H1 (cell line): ENCODE measurements around the gene TSPAN33. TPM values are rescaled to one million over a fixed set of nuclear protein-coding genes. Genes with fewer than 3 reads are reported as not detected.

Experiments used
- CTCF ChIA-PET: fragments of 300-600 bp; sonication (Branson Sonifier 250); formaldehyde crosslinking; loops from one replicate; lab custom pipeline; 2021; ENCODE audit not compliant: partially characterized antibody; lab: Charles Lee
- POLR2A ChIA-PET: fragments of 300-600 bp; sonication (Branson Sonifier 250); formaldehyde crosslinking; loops from one replicate; lab custom pipeline; 2021; ENCODE audit warnings: inconsistent platforms; ENCODE audit not compliant: partially characterized antibody; lab: Charles Lee
- DNase-seq, 2 experiments: peaks; one replicate each; pipeline versions ENCODE4 v3.0.0 to v3.0.0-alpha.2; 2010 to 2022; ENCODE audit warnings: low spot score in 2 of 2, low read depth in 1 of 2, mixed read lengths in 1 of 2
- FAIRE-seq: peaks from 2 replicates; lab custom pipeline; 2011; peaks lifted over from hg19 to GRCh38; lab: Jason Lieb, UNC
- H2AFZ ChIP-seq: 2 replicates; pipeline ENCODE4 v1.8.1; 2012; ENCODE audit warnings: low read length, inconsistent platforms
- H2AK5ac ChIP-seq: 2 replicates; pipeline ENCODE4 v1.6.1; 2013; ENCODE audit warnings: low read depth, low read length
- H2BK120ac ChIP-seq: replicated peaks from 2 replicates; pipeline ENCODE3; 2013; ENCODE audit warnings: low read depth, low read length, inconsistent platforms
- H2BK12ac ChIP-seq: 2 replicates; pipeline ENCODE4 v1.6.1; 2013; ENCODE audit warnings: low read depth, low read length
- H2BK15ac ChIP-seq: 2 replicates; pipeline ENCODE4 v1.6.1; 2013; ENCODE audit warnings: low read length
- H2BK20ac ChIP-seq: 2 replicates; pipeline ENCODE4 v1.6.1; 2013; ENCODE audit warnings: low read length
- H2BK5ac ChIP-seq: 2 replicates; pipeline ENCODE4 v1.6.1; 2013; ENCODE audit warnings: low read depth, low read length
- H3K14ac ChIP-seq: 2 replicates; pipeline ENCODE4 v1.6.1; 2013; ENCODE audit warnings: inconsistent platforms; ENCODE audit not compliant: insufficient read length
- H3K18ac ChIP-seq: 2 replicates; pipeline ENCODE4 v1.6.1; 2013; ENCODE audit warnings: low read length; ENCODE audit errors: extremely low read depth
- H3K23ac ChIP-seq: 2 replicates; pipeline ENCODE4 v1.6.1; 2013; ENCODE audit warnings: inconsistent platforms; ENCODE audit not compliant: insufficient read length
- H3K23me2 ChIP-seq: 2 replicates; pipeline ENCODE4 v1.6.1; 2013; ENCODE audit warnings: low read depth, low read length
- H3K27ac ChIP-seq: 2 replicates; pipeline ENCODE4 v1.6.1; 2011; ENCODE audit warnings: low read depth, low read length, inconsistent platforms
- H3K27me3 ChIP-seq, 4 experiments: replicated peaks in 1 of 4; 1 replicate in 1 of 4; 2 replicates in 3 of 4; pipeline versions ENCODE4 v1.6.1 to v1.8.1; 2011 to 2013; ENCODE audit warnings: low read length in 3 of 4, mild to moderate bottlenecking in 3 of 4, inconsistent platforms in 2 of 4, mixed read lengths in 2 of 4, moderate library complexity in 1 of 4; ENCODE audit not compliant: control insufficient read depth in 3 of 4, insufficient read depth in 3 of 4; ENCODE audit errors: extremely low read depth in 1 of 4
- H3K36me3 ChIP-seq, 4 experiments: 2 replicates each; pipeline versions ENCODE4 v1.6.1 to v1.8.1; 2011 to 2013; ENCODE audit warnings: mild to moderate bottlenecking in 4 of 4, low read length in 3 of 4, moderate library complexity in 2 of 4, control low read depth in 1 of 4, inconsistent platforms in 1 of 4; ENCODE audit not compliant: insufficient read depth in 4 of 4, control insufficient read depth in 2 of 4
- H3K4ac ChIP-seq: replicated peaks from 2 replicates; pipeline ENCODE3; 2013; ENCODE audit warnings: low read length, low read depth, mixed read lengths, inconsistent platforms; ENCODE audit not compliant: insufficient read length
- H3K4me1 ChIP-seq, 4 experiments: replicated peaks in 1 of 4; 1 replicate in 1 of 4; 2 replicates in 3 of 4; pipeline versions ENCODE4 v1.6.1 to v1.8.1; 2011 to 2013; ENCODE audit warnings: low read length in 3 of 4, inconsistent platforms in 2 of 4, mixed read lengths in 1 of 4; ENCODE audit not compliant: insufficient read depth in 4 of 4, control insufficient read depth in 3 of 4
- H3K4me2 ChIP-seq, 2 experiments: 2 replicates each; pipeline versions ENCODE4 v1.6.1 to v1.8.1; 2011 to 2013; ENCODE audit warnings: low read depth in 2 of 2, low read length in 2 of 2, control low read depth in 1 of 2, inconsistent platforms in 1 of 2, mild to moderate bottlenecking in 1 of 2; ENCODE audit not compliant: insufficient read depth in 1 of 2
- H3K4me3 ChIP-seq, 4 experiments: fragments of 200-600, 300-600 bp in 1 of 4; sonication (generic), shearing (Covaris generic), sonication (Bioruptor Twin) in 1 of 4; 2 replicates each; pipeline versions ENCODE4 v1.5.1 to v1.8.1; 2011 to 2016; ENCODE audit warnings: low read length in 4 of 4, low read depth in 3 of 4, control low read depth in 2 of 4, inconsistent platforms in 2 of 4, mild to moderate bottlenecking in 2 of 4, mixed read lengths in 1 of 4, moderate library complexity in 1 of 4; ENCODE audit not compliant: insufficient read depth in 2 of 4; ENCODE audit errors: extremely low read depth in 1 of 4
- H3K56ac ChIP-seq: replicated peaks from 2 replicates; pipeline ENCODE3; 2013; ENCODE audit warnings: low read depth, mild to moderate bottlenecking, mixed read lengths, low read length, inconsistent platforms; ENCODE audit not compliant: insufficient read length
- H3K79me1 ChIP-seq: 2 replicates; pipeline ENCODE4 v1.6.1; 2013; ENCODE audit warnings: low read depth, low read length, control low read depth
- H3K79me2 ChIP-seq, 2 experiments: 2 replicates each; pipeline versions ENCODE4 v1.6.1 to v1.8.1; 2012 to 2013; ENCODE audit warnings: low read length in 2 of 2, mild to moderate bottlenecking in 2 of 2, inconsistent platforms in 1 of 2; ENCODE audit not compliant: insufficient read depth in 2 of 2, control insufficient read depth in 1 of 2
- H3K9ac ChIP-seq, 4 experiments: replicated peaks in 1 of 4; 1 replicate in 1 of 4; 2 replicates in 3 of 4; pipeline versions ENCODE4 v1.6.1 to v1.8.1; 2011 to 2013; ENCODE audit warnings: low read depth in 3 of 4, low read length in 3 of 4, control low read depth in 2 of 4, mild to moderate bottlenecking in 2 of 4, moderate library complexity in 2 of 4, inconsistent platforms in 1 of 4; ENCODE audit errors: extremely low read depth in 1 of 4
- H3K9me3 ChIP-seq, 2 experiments: 2 replicates each; pipeline versions ENCODE4 v1.6.1 to v1.8.1; 2012 to 2013; ENCODE audit warnings: mild to moderate bottlenecking in 2 of 2, moderate library complexity in 2 of 2, control low read depth in 1 of 2, inconsistent platforms in 1 of 2, low read depth in 1 of 2, low read length in 1 of 2, mixed read lengths in 1 of 2; ENCODE audit not compliant: insufficient read depth in 2 of 2
- H4K20me1 ChIP-seq, 2 experiments: replicated peaks in 1 of 2; 2 replicates each; pipeline versions ENCODE3 to v1.8.1; 2011 to 2013; ENCODE audit warnings: inconsistent platforms in 2 of 2, low read length in 2 of 2, mild to moderate bottlenecking in 1 of 2; ENCODE audit not compliant: insufficient read depth in 2 of 2, control insufficient read depth in 1 of 2
- H4K5ac ChIP-seq: 2 replicates; pipeline ENCODE4 v1.6.1; 2013; ENCODE audit warnings: low read length, low read depth, mixed read lengths, inconsistent platforms; ENCODE audit not compliant: insufficient read length
- H4K8ac ChIP-seq: 2 replicates; pipeline ENCODE4 v1.8.0; 2013; ENCODE audit warnings: mild to moderate bottlenecking, moderate library complexity, low read length, inconsistent platforms; ENCODE audit not compliant: insufficient read depth; ENCODE audit errors: extremely low read depth
- H4K91ac ChIP-seq: replicated peaks from 2 replicates; pipeline ENCODE3; 2013; ENCODE audit warnings: low read length, mixed read lengths, inconsistent platforms; ENCODE audit not compliant: insufficient read length
- E2F6 ChIP-seq: IDR thresholded peaks from 2 replicates; pipeline ENCODE4 v1.6.1; 2012; ENCODE audit warnings: inconsistent platforms
- SP4 ChIP-seq: IDR thresholded peaks from 2 replicates; pipeline ENCODE4 v1.6.1; 2012; ENCODE audit warnings: low read length, inconsistent platforms
- WGBS, 2 experiments: shearing (Covaris generic) in 1 of 2; methylation state at CpG; one replicate each; pipeline versions ENCODE4 v1.1.6 to v1.1.7; 2013 to 2015; ENCODE audit warnings: low lambda C conversion rate in 2 of 2, mixed read lengths in 2 of 2, inconsistent platforms in 1 of 2, low coverage in 1 of 2, missing lambda C conversion rate in 1 of 2; ENCODE audit not compliant: insufficient replicate concordance in 2 of 2, insufficient coverage in 1 of 2, insufficient read length in 1 of 2; ENCODE audit errors: extremely low coverage in 1 of 2, missing lambda C conversion rate in 1 of 2; 5-methylcytosine and 5-hydroxymethylcytosine counted together
- polyA plus RNA-seq, 7 experiments: library from polyadenylated mRNA; depleted of rRNA in 3 of 7; stranded (reverse) in 5 of 7; unstranded in 2 of 7; fragments of >200 nt in 5 of 7; fragments of 200-250 nt in 2 of 7; gene quantifications; 1 replicate in 5 of 7; 2 replicates in 1 of 7; 4 replicates in 1 of 7; pipeline versions ENCODE4 v1.2.1 to v1.2.3, GENCODE V29; 2011 to 2013; ENCODE audit warnings: missing spikeins in 2 of 7, mixed read lengths in 2 of 7
- total RNA-seq: library from RNA; stranded (reverse); fragmentation: NEBNext Ultra II Directional; extraction: Animal tissue kit (Norgen Biotek cat#: 25700); gene quantifications from 2 replicates; pipeline ENCODE4 v1.2.1, GENCODE V29; 2021

TSPAN33 gene
- total and polyA plus RNA-seq, 2 of the 8 experiments (the other 6 are each of a cell fraction or from before 2014, with no cell fraction given), result 42.8 to 47.1 TPM

- H2AK5ac ChIP-seq, result no peak overlapping the region
These were observed 7.4 kb upstream of the TSPAN33 start for GRCh38 chr7:129136887-129137642.

More at GRCh38 chr7:129136887-129137642, 7.4 kb upstream of the TSPAN33 start:
- Histone ChIP-seq H3K23me2 (no peaks in the 10 kb centered on the region), H2BK120ac (no peak overlapping the region), H3K27ac (no peak overlapping the region), H3K14ac (no peak overlapping the region), H3K9ac (no peak overlapping the region), H3K56ac (no peak overlapping the region), H3K79me1 (no peaks in the 10 kb centered on the region)
- no peak for FAIRE-seq
- TF ChIP-seq E2F6, result no peak
- TF ChIP-seq SP4, result no peak
- TF ChIP-seq, all 59 proteins: peak for 0
- Histone ChIP-seq H2BK15ac (no peak overlapping the region), H3K18ac (no peak overlapping the region), H2BK12ac (no peak overlapping the region), H3K4me2 (no peak overlapping the region), H4K5ac (no peak overlapping the region), H3K79me2 (no peaks in the 10 kb centered on the region), H2BK20ac (no peak overlapping the region), H4K91ac (no peak overlapping the region), H3K27me3 (no peaks in the 10 kb centered on the region), H4K20me1 (no peaks in the 10 kb centered on the region), H3K4ac (no peak overlapping the region), H2AFZ (no peak overlapping the region), H3K4me3 (no peak overlapping the region), H2BK5ac (no peak overlapping the region), H3K36me3 (no peaks in the 10 kb centered on the region), H3K23ac (no peak overlapping the region), H4K8ac (no peak overlapping the region), H3K4me1 (no peaks in the 10 kb centered on the region), H3K9me3 (no peaks in the 10 kb centered on the region)
- ChIA-PET POLR2A (interaction anchor here (0.6 to 1.2 kb wide), 2 partner anchors 52 to 631 kb away, joined by 3 to 5 read pairs; partner anchors contain the start of gene SMO), CTCF (interaction anchor here (0.7 to 1.2 kb wide), 4 partner anchors 21 to 74 kb away, joined by 3 to 4 read pairs (median 3); no protein-coding TSS in a partner anchor)
- no peak for DNase-seq
- 68% methylated on average over 3 of the region's 3 CpGs; no CpG with 5 or more reads in 1 of the 2 experiments for WGBS, 2 experiments
